HL-60 (cell line): ENCODE measurements around the gene GCGR.

Experiments used
- CTCF ChIP-seq: IDR thresholded peaks from one replicate; pipeline ENCODE4 v1.5.1; 2011; ENCODE audit warnings: low read length, control low read depth, inconsistent platforms; ENCODE audit not compliant: insufficient read depth
- REST ChIP-seq: IDR thresholded peaks from 2 replicates; pipeline ENCODE4 v1.6.1; 2012; ENCODE audit warnings: low read depth; ENCODE audit not compliant: insufficient replicate concordance

GRCh38 chr17:81844887-81845286 lies 40.9 kb downstream of the GCGR start:
- TF ChIP-seq REST, result no peak
- TF ChIP-seq CTCF, result no peak
